ENCODE results near the gene NBAS.

DNA sequence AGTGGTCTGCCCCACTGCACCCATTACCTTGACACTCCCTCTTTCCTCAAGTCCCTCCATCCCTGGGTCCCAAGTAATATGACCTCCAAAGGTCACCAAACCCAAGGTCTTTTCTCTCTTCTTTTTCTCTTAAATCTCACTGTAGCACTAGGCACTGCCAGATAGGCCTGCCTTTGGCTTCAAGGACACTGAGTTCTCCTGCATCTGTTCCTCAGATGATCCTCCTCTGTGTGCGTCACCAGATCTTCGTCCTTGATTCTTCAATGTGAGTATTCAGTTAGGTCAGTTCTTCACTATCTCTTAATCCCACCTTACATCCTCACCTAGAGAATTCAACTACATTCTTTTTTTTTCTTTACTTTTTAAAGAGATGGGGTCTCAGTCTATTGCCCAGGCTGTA is 249.2 kb downstream of the NBAS start:
- TF ChIP-seq EZH2phosphoT487 (IDR thresholded peaks at IDR 0.05; ENCODE audit: borderline replicate concordance, low read depth, low read length): no peak
- TF ChIP-seq, protein P1, sequence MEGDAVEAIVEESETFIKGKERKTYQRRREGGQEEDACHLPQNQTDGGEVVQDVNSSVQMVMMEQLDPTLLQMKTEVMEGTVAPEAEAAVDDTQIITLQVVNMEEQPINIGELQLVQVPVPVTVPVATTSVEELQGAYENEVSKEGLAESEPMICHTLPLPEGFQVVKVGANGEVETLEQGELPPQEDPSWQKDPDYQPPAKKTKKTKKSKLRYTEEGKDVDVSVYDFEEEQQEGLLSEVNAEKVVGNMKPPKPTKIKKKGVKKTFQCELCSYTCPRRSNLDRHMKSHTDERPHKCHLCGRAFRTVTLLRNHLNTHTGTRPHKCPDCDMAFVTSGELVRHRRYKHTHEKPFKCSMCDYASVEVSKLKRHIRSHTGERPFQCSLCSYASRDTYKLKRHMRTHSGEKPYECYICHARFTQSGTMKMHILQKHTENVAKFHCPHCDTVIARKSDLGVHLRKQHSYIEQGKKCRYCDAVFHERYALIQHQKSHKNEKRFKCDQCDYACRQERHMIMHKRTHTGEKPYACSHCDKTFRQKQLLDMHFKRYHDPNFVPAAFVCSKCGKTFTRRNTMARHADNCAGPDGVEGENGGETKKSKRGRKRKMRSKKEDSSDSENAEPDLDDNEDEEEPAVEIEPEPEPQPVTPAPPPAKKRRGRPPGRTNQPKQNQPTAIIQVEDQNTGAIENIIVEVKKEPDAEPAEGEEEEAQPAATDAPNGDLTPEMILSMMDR (conservative IDR thresholded peaks at IDR 0.05; ENCODE audit: low read length): no peak

Data from OCI-LY7 (cell line).